Measurements from ENCODE around the gene VN1R5.

- no peak for TF ChIP-seq POLR2A (IDR thresholded peaks at IDR 0.05)
- no peak for TF ChIP-seq CTCF (IDR thresholded peaks at IDR 0.05)
Observed at GRCh38 chr1:247299723-247300381, 44.0 kb downstream of the VN1R5 start.
